HEK293T (cell line): Measurements from ENCODE around the gene ADGRD1.
"Not testable (repeated sequence)": the region's sequence is repeated elsewhere in the genome, so short reads cannot be mapped to it uniquely, and the experiment has no call there.

Experiments used
- CTCF ChIA-PET: fragments of 350-600 bp; formaldehyde crosslinking; extraction: SDS; loops from one replicate; lab custom pipeline; 2021; ENCODE audit warnings: antibody characterized with exemption, inconsistent platforms; lab: Yijun Ruan, JAX
- POLR2A ChIA-PET: fragments of 350-600 bp; formaldehyde crosslinking; extraction: SDS; loops from one replicate; lab custom pipeline; 2020; ENCODE audit warnings: antibody characterized with exemption, inconsistent platforms; lab: Yijun Ruan, JAX
- DNase-seq: peaks from one replicate; pipeline ENCODE4 v3.0.0; 2012; ENCODE audit warnings: mixed read lengths; ENCODE audit errors: extremely low spot score
- ARNT ChIP-seq: fragments of 450-650 bp; IDR thresholded peaks from 2 replicates; pipeline ENCODE4 v1.6.1; 2017; ENCODE audit warnings: mild to moderate bottlenecking
- BHLHE40 ChIP-seq: fragments of 450-650 bp; IDR thresholded peaks from 2 replicates; pipeline ENCODE4 v1.6.1; 2016; ENCODE audit warnings: mild to moderate bottlenecking, moderate library complexity, borderline replicate concordance
- CTBP1 ChIP-seq: fragments of 450-650 bp; IDR thresholded peaks from 2 replicates; pipeline ENCODE4 v1.6.1; 2016; ENCODE audit warnings: borderline replicate concordance
- ELF4 ChIP-seq: fragments of 450-650 bp; IDR thresholded peaks from 2 replicates; pipeline ENCODE4 v1.6.1; 2017; ENCODE audit warnings: antibody characterized with exemption
- FOXA1 ChIP-seq: fragments of 450-650 bp; IDR thresholded peaks from 2 replicates; pipeline ENCODE4 v1.6.1; 2016; ENCODE audit warnings: mild to moderate bottlenecking
- FOXK2 ChIP-seq: fragments of 450-650 bp; IDR thresholded peaks from 2 replicates; pipeline ENCODE4 v1.6.1; 2016; ENCODE audit warnings: mild to moderate bottlenecking
- FOXM1 ChIP-seq: fragments of 450-650 bp; IDR thresholded peaks from 2 replicates; pipeline ENCODE4 v1.6.1; 2017; ENCODE audit warnings: mild to moderate bottlenecking, borderline replicate concordance
- HDGF ChIP-seq: fragments of 450-650 bp; IDR thresholded peaks from 2 replicates; pipeline ENCODE4 v1.6.1; 2017; ENCODE audit warnings: antibody characterized with exemption, borderline replicate concordance
- L3MBTL2 ChIP-seq: fragments of 450-650 bp; conservative IDR thresholded peaks from 2 replicates; pipeline ENCODE4 v1.6.1; 2016; ENCODE audit warnings: mild to moderate bottlenecking
- LEF1 ChIP-seq: fragments of 450-650 bp; IDR thresholded peaks from 2 replicates; pipeline ENCODE4 v1.6.1; 2017; ENCODE audit warnings: mild to moderate bottlenecking, borderline replicate concordance
- NFRKB ChIP-seq: fragments of 450-650 bp; IDR thresholded peaks from 2 replicates; pipeline ENCODE4 v1.6.1; 2016; ENCODE audit warnings: mild to moderate bottlenecking, moderate library complexity
- PKNOX1 ChIP-seq: fragments of 450-650 bp; IDR thresholded peaks from 2 replicates; pipeline ENCODE4 v1.6.1; 2016
- SP1 ChIP-seq: fragments of 450-650 bp; IDR thresholded peaks from 2 replicates; pipeline ENCODE4 v1.6.1; 2017
- SUZ12 ChIP-seq: fragments of 450-650 bp; IDR thresholded peaks from 2 replicates; pipeline ENCODE4 v1.6.1; 2016; ENCODE audit warnings: mild to moderate bottlenecking
- TARDBP ChIP-seq: fragments of 450-650 bp; IDR thresholded peaks from 2 replicates; pipeline ENCODE4 v1.6.1; 2016
- ZNF384 ChIP-seq: fragments of 450-650 bp; IDR thresholded peaks from 2 replicates; pipeline ENCODE4 v1.6.1; 2016

ADGRD1 gene

GRCh38 chr12:131067981-131068851 is 114.5 kb downstream of the ADGRD1 start:
- DNase-seq = no peak

GRCh38 chr12:131068926-131069720 is 115.4 kb downstream of the ADGRD1 start:
- CTCF ChIA-PET, DNase-seq, POLR2A ChIA-PET: not testable (repeated sequence)

More at GRCh38 chr12:131067981-131068851, 114.5 kb downstream of the ADGRD1 start:
- POLR2A ChIA-PET = no interaction called here
- CTCF ChIA-PET = no interaction called here
- TF ChIP-seq CTBP1 (no peak), ELF4 (no peak), LEF1 (no peak), ARNT (no peak), PKNOX1 (no peak), L3MBTL2 (no peak), SP1 (no peak), FOXK2 (no peak), SUZ12 (no peak), ZNF384 (no peak), BHLHE40 (no peak)

- DNase-seq, CTCF ChIA-PET, POLR2A ChIA-PET: not testable (repeated sequence)
These were observed 116.4 kb downstream of the ADGRD1 start for GRCh38 chr12:131070136-131070535.

GRCh38 chr12:131070668-131071067 is 117.0 kb downstream of the ADGRD1 start:
- CTCF ChIA-PET, POLR2A ChIA-PET, DNase-seq: not testable (repeated sequence)

- POLR2A ChIA-PET, DNase-seq, CTCF ChIA-PET: not testable (repeated sequence)
These were observed 117.6 kb downstream of the ADGRD1 start for GRCh38 chr12:131071234-131071820.

GRCh38 chr12:131071950-131072349 is 118.2 kb downstream of the ADGRD1 start:
- POLR2A ChIA-PET, CTCF ChIA-PET, DNase-seq: not testable (repeated sequence)

- TF ChIP-seq SP1 (no peak), LEF1 (no peak), ARNT (no peak)
- no peak for DNase-seq
- POLR2A ChIA-PET = no interaction called here
- CTCF ChIA-PET = no interaction called here
These were observed 118.9 kb downstream of the ADGRD1 start for GRCh38 chr12:131072451-131073230.

GRCh38 chr12:131074221-131075083 is 120.7 kb downstream of the ADGRD1 start:
- DNase-seq = no peak
- TF ChIP-seq HDGF (no peak), TARDBP (no peak), FOXK2 (no peak), FOXM1 (no peak), CTBP1 (no peak), NFRKB (no peak), SUZ12 (no peak), ZNF384 (no peak), PKNOX1 (no peak), LEF1 (no peak), L3MBTL2 (no peak), ELF4 (no peak), SP1 (no peak), ARNT (no peak), BHLHE40 (no peak), FOXA1 (no peak)
- ChIA-PET POLR2A (no interaction called here), CTCF (no interaction called here)
